ENCODE measurements around the gene LHFPL3.

Gene LHFPL3

GRCh38 chr7:104938741-104939390 lies 610.5 kb downstream of the LHFPL3 start:
- DNase-seq (ENCODE audit: extremely low spot score) = no peak
- ChIA-PET POLR2A (no interaction called here), CTCF (no interaction called here)
- TF ChIP-seq LEF1 (IDR thresholded peaks at IDR 0.05; ENCODE audit: borderline replicate concordance) = no peak
- no peak for TF ChIP-seq TARDBP (IDR thresholded peaks at IDR 0.05)
- TF ChIP-seq CTBP1 (IDR thresholded peaks at IDR 0.05; ENCODE audit: borderline replicate concordance) = no peak
- no peak for TF ChIP-seq FOXA1 (IDR thresholded peaks at IDR 0.05)
- no peak for TF ChIP-seq FOXM1 (IDR thresholded peaks at IDR 0.05; ENCODE audit: borderline replicate concordance)
- no peak for TF ChIP-seq HDGF (IDR thresholded peaks at IDR 0.05; ENCODE audit: borderline replicate concordance)
- no peak for TF ChIP-seq ELF4 (IDR thresholded peaks at IDR 0.05)
- TF ChIP-seq NFRKB (IDR thresholded peaks at IDR 0.05) = no peak
- TF ChIP-seq FOXK2 (IDR thresholded peaks at IDR 0.05) = no peak
- no peak for TF ChIP-seq ZNF384 (IDR thresholded peaks at IDR 0.05)
- TF ChIP-seq L3MBTL2 (conservative IDR thresholded peaks at IDR 0.05) = no peak
- TF ChIP-seq ARNT (IDR thresholded peaks at IDR 0.05) = no peak
- no peak for TF ChIP-seq PKNOX1 (IDR thresholded peaks at IDR 0.05)

DNA sequence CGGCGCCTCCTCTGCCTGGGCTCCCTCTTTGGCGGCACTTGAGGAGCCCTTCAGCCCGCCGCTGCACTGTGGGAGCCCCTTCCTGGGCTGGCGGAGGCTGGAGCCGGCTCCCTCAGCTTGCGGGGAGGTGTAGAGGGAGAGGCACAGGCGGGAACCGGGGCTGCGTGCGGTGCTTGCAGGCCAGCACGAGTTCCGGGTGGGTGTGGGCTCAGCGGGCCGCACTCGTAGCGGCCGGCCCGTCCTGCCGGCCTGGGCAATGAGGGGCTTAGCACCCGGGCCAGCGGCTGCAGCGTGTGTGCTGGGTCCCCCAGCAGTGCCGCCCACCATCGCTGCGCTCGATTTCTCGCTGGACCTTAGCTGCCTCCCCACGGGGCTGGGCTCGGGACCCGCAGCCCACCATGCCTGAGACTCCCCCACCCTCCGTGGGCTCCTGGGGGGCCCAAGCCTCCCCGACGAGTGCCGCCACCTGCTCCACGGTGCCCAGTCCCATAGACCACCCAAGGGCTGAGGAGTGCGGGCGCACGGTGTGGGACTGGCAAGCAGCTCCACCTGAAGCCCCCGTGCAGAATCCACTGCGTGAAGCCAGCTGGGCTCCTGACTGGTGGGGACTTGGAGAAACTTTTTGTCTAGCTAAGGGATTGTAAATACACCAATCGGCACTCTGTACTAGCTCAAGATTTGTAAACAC lies 611.8 kb downstream of the LHFPL3 start:
- CTCF ChIA-PET = no interaction called here
- DNase-seq (ENCODE audit: extremely low spot score) = no peak
- POLR2A ChIA-PET = no interaction called here

GRCh38 chr7:104943502-104944343 lies 615.3 kb downstream of the LHFPL3 start:
- TF ChIP-seq PKNOX1 (IDR thresholded peaks at IDR 0.05) (peak; percentile 70; the same call in 1 of the 2 replicates), CTBP1 (IDR thresholded peaks at IDR 0.05; ENCODE audit: borderline replicate concordance) (no peak)
- DNase-seq (ENCODE audit: extremely low spot score) = peak; percentile 21
- POLR2A ChIA-PET = no interaction called here
- CTCF ChIA-PET = interaction anchor here (0.6 kb wide), 1 partner anchor 1141 kb away, joined by 3 read pairs; no protein-coding TSS in a partner anchor

More for the DNA sequence above, 611.8 kb downstream of the LHFPL3 start:
- no peak for TF ChIP-seq TARDBP (IDR thresholded peaks at IDR 0.05)
- TF ChIP-seq FOXA1 (IDR thresholded peaks at IDR 0.05) = no peak
- no peak for TF ChIP-seq ELF4 (IDR thresholded peaks at IDR 0.05)
- TF ChIP-seq SP1 (IDR thresholded peaks at IDR 0.05) = no peak
- TF ChIP-seq PKNOX1 (IDR thresholded peaks at IDR 0.05) = no peak
- no peak for TF ChIP-seq SUZ12 (IDR thresholded peaks at IDR 0.05)
- TF ChIP-seq NFRKB (IDR thresholded peaks at IDR 0.05) = no peak
- no peak for TF ChIP-seq BHLHE40 (IDR thresholded peaks at IDR 0.05; ENCODE audit: borderline replicate concordance)
- TF ChIP-seq ZNF384 (IDR thresholded peaks at IDR 0.05) = no peak
- no peak for TF ChIP-seq HDGF (IDR thresholded peaks at IDR 0.05; ENCODE audit: borderline replicate concordance)
- no peak for TF ChIP-seq FOXM1 (IDR thresholded peaks at IDR 0.05; ENCODE audit: borderline replicate concordance)
- TF ChIP-seq LEF1 (IDR thresholded peaks at IDR 0.05; ENCODE audit: borderline replicate concordance) = no peak
- TF ChIP-seq FOXK2 (IDR thresholded peaks at IDR 0.05) = no peak
- TF ChIP-seq ARNT (IDR thresholded peaks at IDR 0.05) = no peak
- TF ChIP-seq CTBP1 (IDR thresholded peaks at IDR 0.05; ENCODE audit: borderline replicate concordance) = no peak
- no peak for TF ChIP-seq L3MBTL2 (conservative IDR thresholded peaks at IDR 0.05)

GRCh38 chr7:104945599-104945956 lies 617.2 kb downstream of the LHFPL3 start:
- no peak for DNase-seq (ENCODE audit: extremely low spot score)
- CTCF ChIA-PET = no interaction called here
- POLR2A ChIA-PET = interaction anchor here (0.8 kb wide), 1 partner anchor 19 kb away, joined by 4 read pairs; no protein-coding TSS in a partner anchor
- no peak for TF ChIP-seq L3MBTL2 (conservative IDR thresholded peaks at IDR 0.05)
- no peak for TF ChIP-seq SP1 (IDR thresholded peaks at IDR 0.05)
- no peak for TF ChIP-seq ZNF384 (IDR thresholded peaks at IDR 0.05)
- no peak for TF ChIP-seq FOXM1 (IDR thresholded peaks at IDR 0.05; ENCODE audit: borderline replicate concordance)
- no peak for TF ChIP-seq FOXA1 (IDR thresholded peaks at IDR 0.05)
- TF ChIP-seq ARNT (IDR thresholded peaks at IDR 0.05) = no peak
- no peak for TF ChIP-seq BHLHE40 (IDR thresholded peaks at IDR 0.05; ENCODE audit: borderline replicate concordance)
- TF ChIP-seq LEF1 (IDR thresholded peaks at IDR 0.05; ENCODE audit: borderline replicate concordance) = no peak
- no peak for TF ChIP-seq SUZ12 (IDR thresholded peaks at IDR 0.05)
- no peak for TF ChIP-seq PKNOX1 (IDR thresholded peaks at IDR 0.05)
- no peak for TF ChIP-seq TARDBP (IDR thresholded peaks at IDR 0.05)
- no peak for TF ChIP-seq FOXK2 (IDR thresholded peaks at IDR 0.05)
- no peak for TF ChIP-seq HDGF (IDR thresholded peaks at IDR 0.05; ENCODE audit: borderline replicate concordance)
- no peak for TF ChIP-seq CTBP1 (IDR thresholded peaks at IDR 0.05; ENCODE audit: borderline replicate concordance)
- no peak for TF ChIP-seq NFRKB (IDR thresholded peaks at IDR 0.05)
- TF ChIP-seq ELF4 (IDR thresholded peaks at IDR 0.05) = no peak

- no peak for TF ChIP-seq SP1 (IDR thresholded peaks at IDR 0.05)
- TF ChIP-seq LEF1 (IDR thresholded peaks at IDR 0.05; ENCODE audit: borderline replicate concordance) = no peak
- no peak for TF ChIP-seq CTBP1 (IDR thresholded peaks at IDR 0.05; ENCODE audit: borderline replicate concordance)
- no peak for TF ChIP-seq TARDBP (IDR thresholded peaks at IDR 0.05)
- TF ChIP-seq FOXM1 (IDR thresholded peaks at IDR 0.05; ENCODE audit: borderline replicate concordance) = no peak
- no peak for TF ChIP-seq PKNOX1 (IDR thresholded peaks at IDR 0.05)
- no peak for TF ChIP-seq ZNF384 (IDR thresholded peaks at IDR 0.05)
- TF ChIP-seq FOXK2 (IDR thresholded peaks at IDR 0.05) = no peak
- no peak for TF ChIP-seq ARNT (IDR thresholded peaks at IDR 0.05)
- no peak for TF ChIP-seq FOXA1 (IDR thresholded peaks at IDR 0.05)
- TF ChIP-seq BHLHE40 (IDR thresholded peaks at IDR 0.05; ENCODE audit: borderline replicate concordance) = no peak
- no peak for TF ChIP-seq ELF4 (IDR thresholded peaks at IDR 0.05)
- no peak for TF ChIP-seq SUZ12 (IDR thresholded peaks at IDR 0.05)
- TF ChIP-seq HDGF (IDR thresholded peaks at IDR 0.05; ENCODE audit: borderline replicate concordance) = no peak
- no peak for TF ChIP-seq NFRKB (IDR thresholded peaks at IDR 0.05)
- no peak for TF ChIP-seq L3MBTL2 (conservative IDR thresholded peaks at IDR 0.05)
- ChIA-PET CTCF (no interaction called here), POLR2A (no interaction called here)
- DNase-seq (ENCODE audit: extremely low spot score) = no peak
These were observed 617.9 kb downstream of the LHFPL3 start for GRCh38 chr7:104946338-104946737.

Measured in HEK293T (cell line).